Dermis microvascular lymphatic vessel endothelial cell (primary cell): Measurements from ENCODE around the gene RAD51AP2. TPM values are rescaled to one million over a fixed set of nuclear protein-coding genes. Genes with fewer than 3 reads are reported as not detected.
"Not testable (repeated sequence)": the region's sequence is repeated elsewhere in the genome, so short reads cannot be mapped to it uniquely, and the experiment has no call there.

Experiments
- DNase-seq, 2 donors: peaks; one replicate each; pipeline versions ENCODE4 v3.0.0 to v3.0.0-alpha.2; 2010; ENCODE audit warnings: low read depth in 2 of 2
- total RNA-seq: library from RNA; depleted of rRNA; stranded (reverse); fragments of >200 nt; gene quantifications from 2 replicates; pipeline ENCODE4 v1.2.1, GENCODE V29; 2014

The RAD51AP2 gene
- total RNA-seq, 1 donor from 2014 or later = not detected

DNA sequence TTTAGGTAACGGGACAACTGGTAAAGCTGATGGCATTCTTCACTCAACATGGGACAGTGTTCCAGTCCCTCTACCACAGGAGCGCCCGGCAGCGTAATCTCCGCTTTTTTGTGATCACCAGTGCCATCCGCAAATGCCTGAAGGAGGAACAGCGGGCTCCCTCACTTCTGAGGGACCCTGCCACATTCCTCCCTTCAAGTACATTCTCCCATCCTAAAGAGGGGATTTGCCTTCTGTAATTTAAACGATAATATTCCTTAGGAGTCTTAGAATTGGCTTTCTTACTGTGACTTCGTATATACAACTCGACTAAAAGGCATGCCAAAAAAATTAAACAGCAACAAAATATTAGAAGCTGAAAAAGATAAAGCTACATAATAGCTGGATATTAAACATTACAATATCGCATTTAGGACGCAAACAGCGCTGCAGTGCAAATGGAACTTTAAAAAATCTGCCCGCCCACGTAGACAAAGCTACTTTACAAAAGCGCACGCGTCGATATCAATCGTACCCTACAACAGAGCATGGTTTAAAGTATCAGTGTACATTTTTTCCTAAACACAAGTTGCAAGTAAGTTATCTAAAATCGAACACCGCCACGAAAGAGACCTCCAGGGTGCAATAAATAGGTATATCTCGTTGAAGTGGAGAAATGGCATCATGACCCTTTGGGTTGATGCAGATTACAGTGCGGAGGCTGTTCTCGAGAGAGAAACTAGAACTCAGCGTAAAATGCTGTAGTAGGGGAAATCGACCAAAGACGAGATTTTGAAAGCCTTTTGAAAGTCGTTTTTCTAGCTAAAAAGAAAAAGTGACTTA, 20.0 kb upstream of the RAD51AP2 start:
- no peak for DNase-seq

GRCh38 chr2:17536416-17536815, 18.2 kb upstream of the RAD51AP2 start:
- DNase-seq = no peak

DNA sequence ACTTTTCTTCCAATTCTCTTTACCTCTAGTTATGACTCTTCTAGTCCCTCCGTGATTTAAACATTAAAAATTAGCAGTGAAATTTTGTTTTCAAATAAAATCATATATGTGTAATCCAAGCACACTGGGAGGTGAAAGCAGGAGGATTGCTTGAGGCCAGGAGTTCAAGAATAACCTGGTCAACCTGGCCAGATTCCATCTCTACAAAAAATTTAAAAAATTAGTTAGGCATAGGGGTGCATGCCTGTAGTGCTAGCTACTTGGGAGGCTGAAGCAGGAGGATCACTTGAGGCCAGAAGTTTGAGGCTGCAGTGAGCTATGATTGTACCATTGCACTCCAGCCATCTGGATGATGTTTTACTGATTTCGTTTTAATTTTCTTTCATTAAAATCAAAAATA, 15.3 kb upstream of the RAD51AP2 start:
- no peak for DNase-seq

GRCh38 chr2:17529771-17530170, 11.5 kb upstream of the RAD51AP2 start:
- no peak for DNase-seq

- DNase-seq = no peak
Observed at GRCh38 chr2:17522303-17522702, 4.1 kb upstream of the RAD51AP2 start.

DNA sequence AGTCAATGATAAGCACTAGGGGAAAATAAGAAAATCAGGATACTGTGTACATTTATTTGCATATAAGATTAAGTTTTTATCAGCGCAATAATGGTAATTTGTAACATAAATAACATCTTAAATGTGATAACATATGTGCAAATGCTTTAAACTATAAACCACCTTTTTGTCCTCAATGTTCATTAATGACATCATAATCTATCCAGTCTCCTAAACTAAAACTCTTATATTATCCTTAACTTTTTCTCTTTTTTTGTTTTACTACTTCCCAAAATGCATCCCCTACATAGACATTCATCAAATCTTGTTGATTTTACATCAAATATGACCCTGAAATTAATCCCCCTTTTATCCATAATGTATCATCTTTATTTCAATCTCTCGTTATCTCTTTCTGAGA, 3.4 kb upstream of the RAD51AP2 start:
- DNase-seq = no peak

- DNase-seq = no peak
Observed at GRCh38 chr2:17520761-17521160, 2.5 kb upstream of the RAD51AP2 start.

- no peak for DNase-seq
Observed at GRCh38 chr2:17519486-17519885, 1.2 kb upstream of the RAD51AP2 start.

DNA sequence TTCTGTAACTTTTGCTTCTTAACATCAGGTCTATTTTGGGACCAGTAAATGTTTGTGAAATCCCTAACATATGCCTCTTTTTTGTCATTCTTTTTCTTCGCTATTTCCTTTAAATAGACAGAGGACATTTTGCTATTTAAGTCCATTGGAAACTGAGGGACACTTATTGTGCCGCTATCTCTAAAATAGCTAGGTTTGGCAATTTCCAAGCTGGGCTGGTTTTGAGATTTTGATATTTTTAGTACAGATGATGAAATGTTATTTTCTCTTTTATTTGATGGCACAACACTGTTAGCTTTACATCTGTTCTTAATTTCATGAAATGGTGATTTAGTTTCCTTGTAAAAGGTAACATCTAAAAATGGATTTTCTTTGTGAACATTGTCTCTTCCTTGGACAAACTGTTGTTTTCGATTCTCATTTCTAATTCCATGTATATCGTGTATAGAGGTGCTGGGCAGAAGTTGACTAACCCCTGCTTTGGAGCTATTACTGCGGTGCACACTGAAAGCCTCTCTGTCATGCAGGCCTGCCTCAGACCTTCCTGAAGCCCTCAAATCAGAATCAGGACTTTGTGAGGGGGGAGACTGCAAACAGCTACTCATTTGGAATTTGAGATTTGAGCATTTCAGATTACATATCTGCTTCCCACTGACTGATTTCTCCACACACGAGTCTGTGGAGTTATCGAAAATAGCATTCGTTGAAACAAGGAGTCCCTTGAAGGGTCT, 594 bp downstream of the RAD51AP2 start:
- no peak for DNase-seq

- DNase-seq = no peak
Observed at GRCh38 chr2:17515652-17516051, 2.6 kb downstream of the RAD51AP2 start.

DNA sequence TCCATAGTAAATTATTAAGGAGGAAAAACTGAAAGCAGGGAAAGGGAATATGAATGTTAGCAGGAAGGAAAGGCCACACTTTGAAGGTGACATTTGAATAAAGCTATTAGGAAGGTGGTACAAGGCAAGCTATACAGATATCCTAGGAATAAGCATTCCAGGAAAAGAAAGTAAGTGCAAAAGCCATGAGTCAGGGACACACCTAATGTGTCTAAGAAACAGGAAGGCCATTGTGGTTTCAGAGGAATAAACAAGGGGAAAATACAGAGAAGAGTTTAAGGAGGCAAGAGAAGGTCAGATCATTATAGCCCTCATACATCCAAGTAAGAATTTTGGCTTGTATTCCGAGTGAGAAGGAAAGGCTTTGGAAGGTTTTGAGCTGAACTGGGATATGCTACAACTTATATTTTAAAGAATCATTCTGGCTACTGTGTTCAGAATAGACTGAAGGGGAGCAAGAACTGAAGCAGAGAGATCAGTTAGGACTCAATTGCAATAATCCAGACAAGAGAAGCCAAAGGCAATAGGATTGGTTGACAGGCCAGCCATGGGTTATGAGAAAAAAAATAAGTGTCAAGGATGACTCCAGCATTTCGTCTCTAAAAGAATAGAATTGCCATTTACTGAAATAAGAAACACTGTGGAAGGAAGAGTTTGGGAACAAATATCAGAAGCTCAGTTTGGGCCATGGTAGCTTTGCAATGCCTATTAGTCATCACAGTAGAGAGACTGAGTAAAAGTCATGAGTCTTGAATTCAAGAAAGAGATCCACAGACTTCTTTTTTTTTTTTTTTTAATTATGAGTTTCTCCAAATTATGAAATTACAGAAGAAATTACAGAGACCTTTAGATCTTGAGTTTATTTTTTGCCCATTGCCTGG, 11.3 kb downstream of the RAD51AP2 start:
- DNase-seq = no peak

DNA sequence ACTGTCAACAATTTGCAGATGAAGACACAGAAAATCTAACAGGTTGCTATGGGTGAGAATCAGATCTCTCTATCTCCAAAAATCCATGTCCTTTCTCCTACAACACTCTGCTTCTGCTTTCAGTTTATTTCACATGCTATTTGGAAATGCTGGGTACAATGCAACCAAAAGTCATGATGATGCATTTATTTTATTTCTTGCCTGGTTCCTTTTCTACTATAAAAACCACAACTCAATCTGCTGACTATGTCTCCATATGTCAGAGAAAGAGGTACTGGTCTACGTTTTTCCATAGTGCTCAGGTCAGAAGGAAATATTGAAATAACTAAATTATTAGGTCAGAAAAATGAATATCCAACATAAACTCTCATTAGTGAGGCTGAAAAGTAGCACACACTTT, 20.5 kb downstream of the RAD51AP2 start:
- no peak for DNase-seq

- DNase-seq = no peak
Observed at GRCh38 chr2:17495590-17495989, 22.6 kb downstream of the RAD51AP2 start.

- not testable (repeated sequence) for DNase-seq
Observed at GRCh38 chr2:17490165-17490564, 28.1 kb downstream of the RAD51AP2 start.

GRCh38 chr2:17488610-17489009, 29.6 kb downstream of the RAD51AP2 start:
- not testable (repeated sequence) for DNase-seq

DNA sequence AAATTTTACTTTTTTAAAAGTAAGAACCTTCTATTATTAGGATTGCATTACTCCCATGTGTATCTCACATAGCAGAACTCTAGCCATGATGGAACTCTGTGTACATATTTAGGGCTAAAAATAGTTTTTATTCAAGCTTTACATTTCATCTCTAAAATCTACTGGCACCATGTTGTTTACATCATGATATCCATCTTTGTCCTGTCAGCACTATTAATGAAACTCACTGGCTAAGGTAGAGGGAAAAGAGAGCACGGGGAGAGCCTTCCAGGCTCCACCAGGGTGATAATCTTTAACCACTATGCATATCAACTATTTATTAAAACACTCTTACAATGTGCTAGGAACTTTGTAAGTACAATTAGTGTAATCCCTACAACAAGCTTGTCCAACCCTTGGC, 34.7 kb downstream of the RAD51AP2 start:
- DNase-seq = no peak

DNA sequence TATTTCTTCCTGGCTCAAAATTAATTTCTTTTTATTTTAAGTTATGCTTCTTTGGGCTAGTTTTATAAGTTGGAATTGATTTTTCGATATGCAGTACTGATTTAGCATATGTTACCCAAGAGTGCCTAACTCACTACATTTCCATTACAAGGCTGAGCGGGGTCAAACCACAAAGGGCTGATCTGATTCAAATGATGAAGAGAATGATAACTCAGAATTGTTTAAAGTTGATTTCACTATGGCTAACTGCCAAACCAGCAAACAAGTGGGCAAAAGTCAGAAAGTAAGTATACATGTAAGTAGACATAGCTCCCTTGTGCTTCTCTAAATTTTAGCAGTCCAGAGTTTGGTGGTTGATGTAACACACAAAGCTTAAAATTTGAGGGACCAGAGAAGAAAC, 35.6 kb downstream of the RAD51AP2 start:
- DNase-seq = no peak

- DNase-seq = no peak
Observed at GRCh38 chr2:17479875-17480274, 38.4 kb downstream of the RAD51AP2 start.

DNA sequence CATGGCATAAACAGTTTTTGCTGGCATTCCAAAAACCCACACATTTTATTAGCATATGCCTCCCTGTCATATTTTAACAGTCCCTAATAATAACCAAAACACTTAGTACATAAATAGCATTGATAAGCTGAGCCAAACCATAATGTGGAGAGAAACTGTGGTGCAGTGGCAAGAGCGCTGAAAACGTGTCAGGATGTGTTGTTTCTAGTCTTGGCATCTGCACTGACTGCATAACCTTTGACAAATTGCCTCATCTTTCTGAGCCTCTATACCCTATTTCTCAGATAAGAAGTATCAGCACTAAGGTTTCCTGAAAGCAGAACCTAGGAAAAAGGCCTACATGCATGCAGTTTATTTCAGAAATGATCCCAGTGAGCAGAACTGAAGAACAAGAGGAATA, 41.4 kb downstream of the RAD51AP2 start:
- DNase-seq = no peak

- DNase-seq = no peak
Observed at GRCh38 chr2:17476064-17476463, 42.2 kb downstream of the RAD51AP2 start.

DNA sequence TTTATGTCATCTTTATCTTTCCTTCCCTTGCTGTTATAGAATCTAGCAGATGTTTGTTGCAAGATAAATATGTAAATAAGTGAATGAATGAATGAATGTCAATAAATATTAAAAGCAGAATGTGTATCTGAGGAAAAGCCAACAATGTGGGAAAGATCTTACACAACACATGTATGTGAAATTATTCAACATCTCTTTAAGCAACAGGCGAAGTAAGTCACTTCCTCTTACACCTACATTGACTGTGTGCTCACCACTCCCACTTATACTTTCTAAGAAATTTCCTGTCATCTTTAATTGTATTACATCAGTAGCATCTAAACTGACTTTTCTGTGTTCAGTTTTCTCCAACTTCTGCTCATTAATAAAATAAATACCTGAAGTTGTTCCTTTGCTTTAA, 43.0 kb downstream of the RAD51AP2 start:
- DNase-seq = no peak

- no peak for DNase-seq
Observed at GRCh38 chr2:17471979-17472378, 46.3 kb downstream of the RAD51AP2 start.
